CD14-positive monocyte (primary cell): ENCODE data around the gene STEAP3. TPM values are rescaled to one million over a fixed set of nuclear protein-coding genes. Genes with fewer than 3 reads are reported as not detected.

Experiments
- DNase-seq, 3 donors: peaks; one replicate each; pipeline ENCODE4 v3.0.0-alpha.2; 2011 to 2022
- H2AFZ ChIP-seq: 2 replicates; pipeline ENCODE4 v1.6.0; 2012; ENCODE audit warnings: mild to moderate bottlenecking, low read depth, low read length, inconsistent platforms; ENCODE audit not compliant: insufficient read depth, poor library complexity, severe bottlenecking
- H3K27ac ChIP-seq, 2 donors: 1 replicate in 1 of 2; 2 replicates in 1 of 2; pipeline ENCODE4 v1.5.1; 2012 to 2013; ENCODE audit warnings: low read length in 2 of 2, control low read depth in 1 of 2, inconsistent platforms in 1 of 2, low read depth in 1 of 2, mild to moderate bottlenecking in 1 of 2
- H3K27me3 ChIP-seq, 2 donors: one replicate each; pipeline versions ENCODE4 v1.6.0 to v1.6.1; 2011 to 2013; ENCODE audit warnings: low read length in 2 of 2; ENCODE audit not compliant: control insufficient read depth in 2 of 2, insufficient read depth in 2 of 2
- H3K36me3 ChIP-seq, 2 donors: replicated peaks in 1 of 2; 1 replicate in 1 of 2; 2 replicates in 1 of 2; pipeline versions ENCODE4 v1.5.1 to v1.6.1; 2012 to 2013; ENCODE audit warnings: low read length in 2 of 2, control low read depth in 1 of 2, inconsistent platforms in 1 of 2, mild to moderate bottlenecking in 1 of 2; ENCODE audit not compliant: insufficient read depth in 2 of 2, control insufficient read depth in 1 of 2
- H3K4me1 ChIP-seq, 2 donors: 1 replicate in 1 of 2; 2 replicates in 1 of 2; pipeline versions ENCODE4 v1.5.1 to v1.6.1; 2012 to 2013; ENCODE audit warnings: low read length in 2 of 2, control low read depth in 1 of 2, inconsistent platforms in 1 of 2, mild to moderate bottlenecking in 1 of 2, moderate library complexity in 1 of 2; ENCODE audit not compliant: insufficient read depth in 2 of 2, control insufficient read depth in 1 of 2
- H3K4me2 ChIP-seq: replicated peaks from 2 replicates; pipeline ENCODE3; 2012; ENCODE audit warnings: low read length, moderate library complexity, mild to moderate bottlenecking; ENCODE audit not compliant: poor library complexity, severe bottlenecking; ENCODE audit errors: extremely low read depth
- H3K4me3 ChIP-seq, 3 experiments: fragments of 200-600 bp in 1 of 3; sonication (generic) in 1 of 3; replicated peaks in 1 of 3; 1 replicate in 2 of 3; 2 replicates in 1 of 3; pipeline ENCODE4 v1.5.1; 2011 to 2013; ENCODE audit warnings: low read length in 3 of 3, mild to moderate bottlenecking in 3 of 3, control low read depth in 2 of 3, low read depth in 2 of 3, inconsistent platforms in 1 of 3, moderate library complexity in 1 of 3
- H3K79me2 ChIP-seq: 2 replicates; pipeline ENCODE4 v1.6.0; 2012; ENCODE audit warnings: mild to moderate bottlenecking, control low read depth, inconsistent platforms, low read length, moderate library complexity; ENCODE audit not compliant: insufficient read depth
- H3K9ac ChIP-seq: 2 replicates; pipeline ENCODE4 v1.6.0; 2017; ENCODE audit warnings: low read length, mild to moderate bottlenecking; ENCODE audit not compliant: insufficient read depth, poor library complexity, severe bottlenecking
- H3K9me3 ChIP-seq, 2 donors: replicated peaks in 1 of 2; 1 replicate in 1 of 2; 2 replicates in 1 of 2; pipeline versions ENCODE4 v1.5.1 to v1.6.1; 2012 to 2013; ENCODE audit warnings: low read length in 2 of 2, control low read depth in 1 of 2; ENCODE audit not compliant: control insufficient read depth in 1 of 2, insufficient read depth in 1 of 2
- H4K20me1 ChIP-seq: 2 replicates; pipeline ENCODE4 v1.6.0; 2012; ENCODE audit warnings: mild to moderate bottlenecking, low read length, control low read depth, moderate library complexity; ENCODE audit not compliant: insufficient read depth
- H3K27ac Mint-ChIP-seq, 7 donors: one replicate each; pipeline ENCODE4 v1.8.0; 2020; ENCODE audit warnings: mild to moderate bottlenecking in 7 of 7, mixed read lengths in 7 of 7, moderate library complexity in 6 of 7, inconsistent platforms in 2 of 7
- H3K27me3 Mint-ChIP-seq, 3 donors: one replicate each; pipeline ENCODE4 v1.8.0; 2021 to 2022; ENCODE audit warnings: low read depth in 3 of 3, mild to moderate bottlenecking in 3 of 3, mixed read lengths in 3 of 3, moderate library complexity in 3 of 3, inconsistent platforms in 1 of 3
- H3K36me3 Mint-ChIP-seq, 2 donors: one replicate each; pipeline ENCODE4 v1.8.0; 2020; ENCODE audit warnings: mixed read lengths in 2 of 2, inconsistent platforms in 1 of 2, mild to moderate bottlenecking in 1 of 2
- H3K4me1 Mint-ChIP-seq: one replicate; pipeline ENCODE4 v1.8.0; 2020; ENCODE audit warnings: mild to moderate bottlenecking, mixed read lengths
- H3K4me3 Mint-ChIP-seq, 2 donors: one replicate each; pipeline ENCODE4 v1.8.0; 2020; ENCODE audit warnings: mild to moderate bottlenecking in 2 of 2, mixed read lengths in 2 of 2, moderate library complexity in 1 of 2
- H3K9me3 Mint-ChIP-seq, 7 donors: one replicate each; pipeline ENCODE4 v1.8.0; 2020 to 2022; ENCODE audit warnings: mixed read lengths in 7 of 7, mild to moderate bottlenecking in 6 of 7, moderate library complexity in 6 of 7, inconsistent platforms in 2 of 7
- CTCF ChIP-seq: fragments of 200-600 bp; IDR thresholded peaks from one replicate; pipeline ENCODE4 v1.8.0; 2022; ENCODE audit warnings: antibody characterized with exemption, mild to moderate bottlenecking
- WGBS: methylation state at CpG from one replicate; pipeline ENCODE4 v1.1.5; 2013; ENCODE audit warnings: missing lambda C conversion rate; ENCODE audit not compliant: insufficient coverage; 5-methylcytosine and 5-hydroxymethylcytosine counted together
- intact Hi-C, 2 donors: fragments of 100-400 bp; cut with micrococcal nuclease; formaldehyde crosslinking; loops; one replicate each; pipeline versions ENCODE4 v1.15.0 to v1.15.1; 2023
- polyA plus RNA-seq, 3 donors: library from polyadenylated mRNA; depleted of rRNA in 1 of 3; unstranded in 2 of 3; stranded (reverse) in 1 of 3; fragments of 300-500 nt in 2 of 3; fragments of >200 nt in 1 of 3; fragmentation: Illumina TruSeq in 2 of 3; gene quantifications; 1 replicate in 2 of 3; 2 replicates in 1 of 3; pipeline ENCODE4 v1.2.3, GENCODE V29; 2012 to 2021

STEAP3 gene
- polyA plus RNA-seq, 3 donors, result 3.0 to 10.7 (median 3.3) TPM

GRCh38 chr2:119233326-119234020, 9.8 kb downstream of the STEAP3 start:
- Histone ChIP-seq H2AFZ (no peak overlapping the region), H3K9me3 (no peaks in the 10 kb centered on the region)
- intact Hi-C loops, result no loop called here

More at GRCh38 chr2:119233326-119234020, 9.8 kb downstream of the STEAP3 start:
- 95% methylated on average over 4 of the region's 7 CpGs for WGBS
- Mint-ChIP-seq H3K36me3 (peaks cover 0 to 3% of the 10 kb centered on the region in 2 donors), H3K4me1 (peaks cover 4% of the 10 kb centered on the region), H3K4me3 (no peak overlapping the region), H3K27me3 (peaks cover 0 to 1% (median 0%) of the 10 kb centered on the region in 3 donors), H3K9me3 (no peaks in the 10 kb centered on the region), H3K27ac (peak overlapping the region in 2 of 7 donors; percentile 19 to 73)
- Histone ChIP-seq H3K9ac (no peak overlapping the region), H3K4me3 (no peak overlapping the region), H3K4me2 (no peak overlapping the region), H3K27ac (no peak overlapping the region), H4K20me1 (no peaks in the 10 kb centered on the region), H3K79me2 (no peaks in the 10 kb centered on the region), H3K27me3 (no peaks in the 10 kb centered on the region), H3K4me1 (peaks cover 0 to 8% of the 10 kb centered on the region in 2 donors), H3K36me3 (no peaks in the 10 kb centered on the region)
- TF ChIP-seq CTCF, result no peak
- peak in 1 of 3 donors; percentile 13 for DNase-seq
